DOHH2 (cell line): ENCODE results near the gene ATP2A1.

Experiments
- H3F3A ChIP-seq: fragments of 200-600 bp; sonication (generic), shearing (Covaris generic); 2 replicates; pipeline ENCODE4 v1.6.0; 2016; ENCODE audit warnings: antibody characterized with exemption, mild to moderate bottlenecking; ENCODE audit not compliant: control insufficient read depth, insufficient read depth
- H3K27ac ChIP-seq: fragments of 200-600 bp; sonication (generic); 2 replicates; pipeline ENCODE4 v1.5.1; 2014; ENCODE audit warnings: low read depth, mild to moderate bottlenecking, low read length, moderate library complexity
- H3K27me3 ChIP-seq: fragments of 200-600 bp; sonication (generic); 2 replicates; pipeline ENCODE4 v1.6.1; 2014; ENCODE audit warnings: mild to moderate bottlenecking, low read length, mixed read lengths; ENCODE audit not compliant: control insufficient read depth
- H3K36me3 ChIP-seq: fragments of 200-600 bp; sonication (generic); 2 replicates; pipeline ENCODE4 v1.6.1; 2014; ENCODE audit warnings: mild to moderate bottlenecking, low read length, moderate library complexity, mixed read lengths; ENCODE audit not compliant: control insufficient read depth
- H3K4me1 ChIP-seq: fragments of 200-600 bp; sonication (generic); 2 replicates; pipeline ENCODE4 v1.6.1; 2014; ENCODE audit warnings: mild to moderate bottlenecking, low read length, mixed read lengths; ENCODE audit not compliant: control insufficient read depth
- H3K4me2 ChIP-seq: fragments of 200-600 bp; sonication (generic); 2 replicates; pipeline ENCODE4 v1.6.0; 2014; ENCODE audit warnings: mild to moderate bottlenecking, low read length, moderate library complexity
- H3K4me3 ChIP-seq: fragments of 200-600 bp; sonication (generic); 2 replicates; pipeline ENCODE4 v1.5.1; 2014; ENCODE audit warnings: mild to moderate bottlenecking, low read length, mixed read lengths
- H3K79me2 ChIP-seq: fragments of 200-600 bp; sonication (generic); 2 replicates; pipeline ENCODE4 v1.6.1; 2014; ENCODE audit warnings: mild to moderate bottlenecking, low read length, mixed read lengths; ENCODE audit not compliant: control insufficient read depth
- H3K9me2 ChIP-seq: fragments of 200-600 bp; sonication (generic); replicated peaks from 2 replicates; pipeline ENCODE4 v1.6.1; 2014; ENCODE audit warnings: mild to moderate bottlenecking, low read length, mixed read lengths; ENCODE audit not compliant: control insufficient read depth
- H3K9me3 ChIP-seq: fragments of 200-600 bp; sonication (generic); 2 replicates; pipeline ENCODE4 v1.6.1; 2014; ENCODE audit warnings: antibody characterized with exemption, low read length, mixed read lengths; ENCODE audit not compliant: control insufficient read depth, insufficient read depth
- H4K20me1 ChIP-seq: fragments of 200-600 bp; sonication (generic); 2 replicates; pipeline ENCODE4 v1.6.0; 2014; ENCODE audit warnings: low read depth, mild to moderate bottlenecking, antibody characterized with exemption, low read length, moderate library complexity; ENCODE audit not compliant: control insufficient read depth, insufficient read depth
- CTCF ChIP-seq: fragments of 200-600 bp; sonication (generic); IDR thresholded peaks from one replicate; pipeline ENCODE4 v1.5.1; 2014; ENCODE audit warnings: antibody characterized with exemption, mild to moderate bottlenecking, low read depth, low read length; ENCODE audit not compliant: poor library complexity, severe bottlenecking
- EZH2phosphoT487 ChIP-seq: fragments of 200-600 bp; sonication (generic); IDR thresholded peaks from 2 replicates; pipeline ENCODE4 v1.6.1; 2017; ENCODE audit warnings: borderline replicate concordance, mild to moderate bottlenecking, antibody characterized with exemption, low read length, moderate library complexity, mixed read lengths

Gene ATP2A1

DNA sequence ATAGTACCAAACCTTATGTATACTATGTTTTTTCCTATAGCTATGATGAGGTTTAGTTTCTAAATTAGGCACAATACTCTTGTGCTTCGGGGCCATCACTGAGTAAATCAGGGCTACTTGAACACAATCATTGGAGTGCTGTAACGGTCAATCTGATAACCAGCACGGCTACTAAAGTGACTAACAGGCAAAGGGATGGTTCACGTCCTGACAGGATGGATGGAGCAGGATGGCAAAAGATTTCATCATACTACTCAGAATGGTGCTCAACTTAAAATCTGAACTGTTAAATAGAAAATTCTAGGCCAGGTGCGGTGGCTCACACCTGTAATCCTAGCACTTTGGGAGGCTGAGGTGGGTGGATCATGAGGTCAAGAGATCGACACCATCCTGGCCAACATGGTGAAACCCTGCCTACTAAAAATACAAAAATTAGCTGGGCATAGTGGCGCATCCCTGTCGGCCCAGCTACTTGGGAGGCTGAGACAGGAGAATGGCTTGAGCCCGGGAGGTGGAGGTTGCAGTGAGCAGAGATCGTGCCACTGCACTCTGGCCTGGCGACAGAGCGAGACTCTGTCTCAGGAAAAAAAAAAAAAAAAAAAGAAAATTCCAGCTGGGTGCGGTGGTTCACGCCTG, 39.2 kb upstream of the ATP2A1 start:
- no peaks in the 10 kb centered on the region for H4K20me1 ChIP-seq
- H3K9me2 ChIP-seq: no peaks in the 10 kb centered on the region
- H3F3A ChIP-seq: peaks cover 33% of the 10 kb centered on the region
- no peak overlapping the region for H3K27ac ChIP-seq
- TF ChIP-seq CTCF (no peak), EZH2phosphoT487 (no peak)
- H3K36me3 ChIP-seq: peaks cover 72% of the 10 kb centered on the region
- H3K79me2 ChIP-seq: peaks cover 6% of the 10 kb centered on the region
- H3K4me3 ChIP-seq: no peak overlapping the region
- H3K27me3 ChIP-seq: no peaks in the 10 kb centered on the region
- no peaks in the 10 kb centered on the region for H3K9me3 ChIP-seq
- no peak overlapping the region for H3K4me2 ChIP-seq
- no peaks in the 10 kb centered on the region for H3K4me1 ChIP-seq

GRCh38 chr16:28839899-28840298, 38.4 kb upstream of the ATP2A1 start:
- H3K4me3 ChIP-seq: no peak overlapping the region
- H4K20me1 ChIP-seq: peaks cover 6% of the 10 kb centered on the region
- peaks cover 14% of the 10 kb centered on the region for H3K79me2 ChIP-seq
- H3K27me3 ChIP-seq: no peaks in the 10 kb centered on the region
- H3K9me3 ChIP-seq: no peaks in the 10 kb centered on the region
- H3K27ac ChIP-seq: no peak overlapping the region
- H3K4me2 ChIP-seq: no peak overlapping the region
- no peaks in the 10 kb centered on the region for H3K9me2 ChIP-seq
- peaks cover 3% of the 10 kb centered on the region for H3K4me1 ChIP-seq
- TF ChIP-seq CTCF (no peak), EZH2phosphoT487 (no peak)
- peaks cover 72% of the 10 kb centered on the region for H3K36me3 ChIP-seq
- peaks cover 33% of the 10 kb centered on the region for H3F3A ChIP-seq

GRCh38 chr16:28842696-28843095, 35.6 kb upstream of the ATP2A1 start:
- Histone ChIP-seq H3K9me3 (no peaks in the 10 kb centered on the region), H3K4me1 (peaks cover 15% of the 10 kb centered on the region), H3K79me2 (peaks cover 37% of the 10 kb centered on the region), H3F3A (peaks cover 33% of the 10 kb centered on the region), H3K27ac (no peak overlapping the region), H4K20me1 (peaks cover 9% of the 10 kb centered on the region), H3K36me3 (peaks cover 58% of the 10 kb centered on the region), H3K9me2 (no peaks in the 10 kb centered on the region), H3K4me3 (no peak overlapping the region), H3K4me2 (no peak overlapping the region), H3K27me3 (no peaks in the 10 kb centered on the region)
- TF ChIP-seq CTCF (no peak), EZH2phosphoT487 (no peak)
